ENCODE measurements around the gene DNMT3B.
A peak's percentile ranks its signal among the peaks of the same experiment; 100 is the strongest.

DNMT3B gene

GRCh38 chr20:32841632-32842031 lies 79.4 kb downstream of the DNMT3B start:
- Histone ChIP-seq H3K4me1 (ENCODE audit: control insufficient read depth, insufficient read depth, low read length) (peaks cover 5% of the 10 kb centered on the region), H3K9ac (ENCODE audit: low read length in 2 of 2) (no peak overlapping the region), H3K9me3 (ENCODE audit: control insufficient read depth in 2 of 2, low read length in 2 of 2) (no peaks in the 10 kb centered on the region), H3K36me3 (ENCODE audit: control insufficient read depth in 2 of 2, insufficient read depth in 2 of 2, low read length in 2 of 2) (peaks cover 33 to 46% of the 10 kb centered on the region in 2 donors), H3K4me3 (ENCODE audit: low read length in 2 of 2) (no peak overlapping the region), H3K27me3 (ENCODE audit: control insufficient read depth in 1 of 2, insufficient read depth in 2 of 2, low read length in 2 of 2) (no peaks in the 10 kb centered on the region), H3K27ac (ENCODE audit: low read length) (no peak overlapping the region)

GRCh38 chr20:32842688-32843524 lies 80.7 kb downstream of the DNMT3B start:
- Histone ChIP-seq H3K9me3 (ENCODE audit: control insufficient read depth in 2 of 2, low read length in 2 of 2) (no peaks in the 10 kb centered on the region), H3K36me3 (ENCODE audit: control insufficient read depth in 2 of 2, insufficient read depth in 2 of 2, low read length in 2 of 2) (peaks cover 37 to 48% of the 10 kb centered on the region in 2 donors), H3K9ac (ENCODE audit: low read length in 2 of 2) (no peak overlapping the region), H3K27me3 (ENCODE audit: control insufficient read depth in 1 of 2, insufficient read depth in 2 of 2, low read length in 2 of 2) (no peaks in the 10 kb centered on the region), H3K4me3 (ENCODE audit: low read length in 2 of 2) (no peak overlapping the region), H3K4me1 (ENCODE audit: control insufficient read depth, insufficient read depth, low read length) (peaks cover 8% of the 10 kb centered on the region), H3K27ac (ENCODE audit: low read length) (no peak overlapping the region)

GRCh38 chr20:32845786-32846185 lies 83.6 kb downstream of the DNMT3B start:
- peaks cover 8% of the 10 kb centered on the region for H3K4me1 ChIP-seq (ENCODE audit: control insufficient read depth, insufficient read depth, low read length)
- no peaks in the 10 kb centered on the region for H3K9me3 ChIP-seq (ENCODE audit: control insufficient read depth in 2 of 2, low read length in 2 of 2)
- peak overlapping the region in 1 of 2 donors; percentile 29 for H3K9ac ChIP-seq (ENCODE audit: low read length in 2 of 2)
- no peak overlapping the region for H3K4me3 ChIP-seq (ENCODE audit: low read length in 2 of 2)
- no peak overlapping the region for H3K27ac ChIP-seq (ENCODE audit: low read length)
- H3K36me3 ChIP-seq (ENCODE audit: control insufficient read depth in 2 of 2, insufficient read depth in 2 of 2, low read length in 2 of 2), result peaks cover 27 to 35% of the 10 kb centered on the region in 2 donors
- H3K27me3 ChIP-seq (ENCODE audit: control insufficient read depth in 1 of 2, insufficient read depth in 2 of 2, low read length in 2 of 2), result no peaks in the 10 kb centered on the region

GRCh38 chr20:32846852-32847251 lies 84.7 kb downstream of the DNMT3B start:
- H3K4me3 ChIP-seq (ENCODE audit: low read length in 2 of 2), result no peak overlapping the region
- H3K27ac ChIP-seq (ENCODE audit: low read length), result no peak overlapping the region
- H3K9me3 ChIP-seq (ENCODE audit: control insufficient read depth in 2 of 2, low read length in 2 of 2), result no peaks in the 10 kb centered on the region
- H3K27me3 ChIP-seq (ENCODE audit: control insufficient read depth in 1 of 2, insufficient read depth in 2 of 2, low read length in 2 of 2), result no peaks in the 10 kb centered on the region
- H3K4me1 ChIP-seq (ENCODE audit: control insufficient read depth, insufficient read depth, low read length), result peaks cover 8% of the 10 kb centered on the region
- peaks cover 28 to 32% of the 10 kb centered on the region in 2 donors for H3K36me3 ChIP-seq (ENCODE audit: control insufficient read depth in 2 of 2, insufficient read depth in 2 of 2, low read length in 2 of 2)
- H3K9ac ChIP-seq (ENCODE audit: low read length in 2 of 2), result no peak overlapping the region

GRCh38 chr20:32847964-32848363 lies 85.8 kb downstream of the DNMT3B start:
- peaks cover 24 to 25% of the 10 kb centered on the region in 2 donors for H3K36me3 ChIP-seq (ENCODE audit: control insufficient read depth in 2 of 2, insufficient read depth in 2 of 2, low read length in 2 of 2)

GRCh38 chr20:32848846-32849245 lies 86.7 kb downstream of the DNMT3B start:
- no peaks in the 10 kb centered on the region for H3K9me3 ChIP-seq (ENCODE audit: control insufficient read depth in 2 of 2, low read length in 2 of 2)
- peaks cover 24 to 27% of the 10 kb centered on the region in 2 donors for H3K36me3 ChIP-seq (ENCODE audit: control insufficient read depth in 2 of 2, insufficient read depth in 2 of 2, low read length in 2 of 2)
- no peak overlapping the region for H3K9ac ChIP-seq (ENCODE audit: low read length in 2 of 2)
- H3K27ac ChIP-seq (ENCODE audit: low read length), result no peak overlapping the region
- no peak overlapping the region for H3K4me3 ChIP-seq (ENCODE audit: low read length in 2 of 2)
- H3K4me1 ChIP-seq (ENCODE audit: control insufficient read depth, insufficient read depth, low read length), result peaks cover 8% of the 10 kb centered on the region
- no peaks in the 10 kb centered on the region for H3K27me3 ChIP-seq (ENCODE audit: control insufficient read depth in 1 of 2, insufficient read depth in 2 of 2, low read length in 2 of 2)

More at GRCh38 chr20:32847964-32848363, 85.8 kb downstream of the DNMT3B start:
- Histone ChIP-seq H3K27me3 (ENCODE audit: control insufficient read depth in 1 of 2, insufficient read depth in 2 of 2, low read length in 2 of 2) (no peaks in the 10 kb centered on the region), H3K4me3 (ENCODE audit: low read length in 2 of 2) (no peak overlapping the region), H3K4me1 (ENCODE audit: control insufficient read depth, insufficient read depth, low read length) (peaks cover 8% of the 10 kb centered on the region), H3K9me3 (ENCODE audit: control insufficient read depth in 2 of 2, low read length in 2 of 2) (no peaks in the 10 kb centered on the region), H3K27ac (ENCODE audit: low read length) (no peak overlapping the region), H3K9ac (ENCODE audit: low read length in 2 of 2) (no peak overlapping the region)

GRCh38 chr20:32849577-32849976 lies 87.4 kb downstream of the DNMT3B start:
- Histone ChIP-seq H3K9ac (ENCODE audit: low read length in 2 of 2) (no peak overlapping the region), H3K27ac (ENCODE audit: low read length) (no peak overlapping the region), H3K27me3 (ENCODE audit: control insufficient read depth in 1 of 2, insufficient read depth in 2 of 2, low read length in 2 of 2) (no peaks in the 10 kb centered on the region), H3K4me3 (ENCODE audit: low read length in 2 of 2) (no peak overlapping the region), H3K4me1 (ENCODE audit: control insufficient read depth, insufficient read depth, low read length) (peaks cover 8% of the 10 kb centered on the region), H3K36me3 (ENCODE audit: control insufficient read depth in 2 of 2, insufficient read depth in 2 of 2, low read length in 2 of 2) (peaks cover 24 to 27% of the 10 kb centered on the region in 2 donors), H3K9me3 (ENCODE audit: control insufficient read depth in 2 of 2, low read length in 2 of 2) (no peaks in the 10 kb centered on the region)

- Histone ChIP-seq H3K9ac (ENCODE audit: low read length in 2 of 2) (no peak overlapping the region), H3K4me3 (ENCODE audit: low read length in 2 of 2) (no peak overlapping the region), H3K27me3 (ENCODE audit: control insufficient read depth in 1 of 2, insufficient read depth in 2 of 2, low read length in 2 of 2) (no peaks in the 10 kb centered on the region), H3K4me1 (ENCODE audit: control insufficient read depth, insufficient read depth, low read length) (no peaks in the 10 kb centered on the region), H3K36me3 (ENCODE audit: control insufficient read depth in 2 of 2, insufficient read depth in 2 of 2, low read length in 2 of 2) (peaks cover 15 to 23% of the 10 kb centered on the region in 2 donors), H3K9me3 (ENCODE audit: control insufficient read depth in 2 of 2, low read length in 2 of 2) (no peaks in the 10 kb centered on the region), H3K27ac (ENCODE audit: low read length) (no peak overlapping the region)
Observed at GRCh38 chr20:32855387-32855786, 93.2 kb downstream of the DNMT3B start.

- peaks cover 9 to 17% of the 10 kb centered on the region in 2 donors for H3K36me3 ChIP-seq (ENCODE audit: control insufficient read depth in 2 of 2, insufficient read depth in 2 of 2, low read length in 2 of 2)
- no peak overlapping the region for H3K9ac ChIP-seq (ENCODE audit: low read length in 2 of 2)
- no peak overlapping the region for H3K4me3 ChIP-seq (ENCODE audit: low read length in 2 of 2)
- no peaks in the 10 kb centered on the region for H3K4me1 ChIP-seq (ENCODE audit: control insufficient read depth, insufficient read depth, low read length)
- H3K27ac ChIP-seq (ENCODE audit: low read length), result no peak overlapping the region
- no peaks in the 10 kb centered on the region for H3K27me3 ChIP-seq (ENCODE audit: control insufficient read depth in 1 of 2, insufficient read depth in 2 of 2, low read length in 2 of 2)
- H3K9me3 ChIP-seq (ENCODE audit: control insufficient read depth in 2 of 2, low read length in 2 of 2), result no peaks in the 10 kb centered on the region
Observed at GRCh38 chr20:32858189-32858588, 96.0 kb downstream of the DNMT3B start.
